H7 (cell line): ENCODE data around the gene PGGT1B. TPM values are rescaled to one million over a fixed set of nuclear protein-coding genes. Genes with fewer than 3 reads are reported as not detected.
A peak's percentile ranks its signal among the peaks of the same experiment; 100 is the strongest.

Experiments
- DNase-seq: peaks from one replicate; pipeline ENCODE4 v3.0.0; 2012
- H3K27me3 ChIP-seq: 2 replicates; pipeline ENCODE4 v1.6.0; 2011; ENCODE audit warnings: mild to moderate bottlenecking, low read length; ENCODE audit not compliant: control insufficient read depth, insufficient read depth
- H3K36me3 ChIP-seq: replicated peaks from 2 replicates; pipeline ENCODE4 v1.5.1; 2011; ENCODE audit warnings: low read length; ENCODE audit not compliant: control insufficient read depth, insufficient read depth
- H3K4me3 ChIP-seq: 2 replicates; pipeline ENCODE4 v1.5.1; 2011; ENCODE audit warnings: low read depth, mild to moderate bottlenecking, control low read depth, low read length, moderate library complexity; ENCODE audit not compliant: insufficient read depth
- total RNA-seq: library from RNA; depleted of rRNA; stranded (reverse); fragments of >200 nt; shearing (Covaris generic); gene quantifications from 2 replicates; pipeline ENCODE4 v1.2.3, GENCODE V29; 2014; rRNA removed

PGGT1B gene
- total RNA-seq, 1 experiment from 2014 or later: 7.6 TPM

GRCh38 chr5:115180165-115180709 is 82.4 kb downstream of the PGGT1B start:
- H3K27me3 ChIP-seq: peaks cover 59% of the 10 kb centered on the region
- DNase-seq: peak; percentile 90
- no peaks in the 10 kb centered on the region for H3K36me3 ChIP-seq
- peak overlapping the region; percentile 43 for H3K4me3 ChIP-seq

- peak; percentile 77 for DNase-seq
- H3K36me3 ChIP-seq: no peaks in the 10 kb centered on the region
- peaks cover 59% of the 10 kb centered on the region for H3K27me3 ChIP-seq
- H3K4me3 ChIP-seq: peak overlapping the region; percentile 43
Observed at GRCh38 chr5:115179394-115180164, 83.1 kb downstream of the PGGT1B start.

- H3K27me3 ChIP-seq: peaks cover 59% of the 10 kb centered on the region
- H3K36me3 ChIP-seq: no peaks in the 10 kb centered on the region
- peak; percentile 81 for DNase-seq
- H3K4me3 ChIP-seq: peak overlapping the region; percentile 43
Observed at GRCh38 chr5:115179030-115179393, 83.7 kb downstream of the PGGT1B start.

GRCh38 chr5:115170929-115171510 is 91.7 kb downstream of the PGGT1B start:
- Histone ChIP-seq H3K4me3 (peak overlapping the region; percentile 90), H3K36me3 (no peaks in the 10 kb centered on the region), H3K27me3 (peaks cover 33% of the 10 kb centered on the region)
- DNase-seq: no peak

GRCh38 chr5:115170134-115170928 is 92.3 kb downstream of the PGGT1B start:
- H3K36me3 ChIP-seq: no peaks in the 10 kb centered on the region
- peak; percentile 64 for DNase-seq
- H3K27me3 ChIP-seq: peaks cover 33% of the 10 kb centered on the region
- H3K4me3 ChIP-seq: peak overlapping the region; percentile 90

GRCh38 chr5:115169487-115170133 is 93.1 kb downstream of the PGGT1B start, which contains the start of gene TRIM36:
TSS of gene TRIM36 (minus strand) at chr5:115169908. CDS start at chr5:115169634, 274 bp downstream.
- Histone ChIP-seq H3K36me3 (no peaks in the 10 kb centered on the region), H3K4me3 (peak within 1 kb of the TSS; percentile 90), H3K27me3 (peaks cover 33% of the 10 kb centered on the region)
- peak; percentile 93 for DNase-seq

- DNase-seq: peak; percentile 86
- peak overlapping the region; percentile 90 for H3K4me3 ChIP-seq
- H3K36me3 ChIP-seq: no peaks in the 10 kb centered on the region
- H3K27me3 ChIP-seq: peaks cover 33% of the 10 kb centered on the region
Observed at GRCh38 chr5:115168829-115169486, 93.7 kb downstream of the PGGT1B start.

GRCh38 chr5:115166744-115167393 is 95.8 kb downstream of the PGGT1B start:
- DNase-seq: no peak
- Histone ChIP-seq H3K36me3 (no peaks in the 10 kb centered on the region), H3K4me3 (no peak overlapping the region), H3K27me3 (peaks cover 22% of the 10 kb centered on the region)

- no peak for DNase-seq
- Histone ChIP-seq H3K36me3 (no peaks in the 10 kb centered on the region), H3K4me3 (no peak overlapping the region), H3K27me3 (peaks cover 11% of the 10 kb centered on the region)
Observed at GRCh38 chr5:115165790-115166189, 96.9 kb downstream of the PGGT1B start.

- DNase-seq: no peak
- Histone ChIP-seq H3K4me3 (no peak overlapping the region), H3K27me3 (no peaks in the 10 kb centered on the region), H3K36me3 (no peaks in the 10 kb centered on the region)
Observed at GRCh38 chr5:115160975-115161475, 101.7 kb downstream of the PGGT1B start.

Other genes with a start within 250 kb of the PGGT1B start
- gene TRIM36, start 93.0 kb downstream of the PGGT1B start, total RNA-seq: 10.5 and 11.7 TPM in 2 replicates
- 5.1 and 11.8 TPM in 2 replicates for gene CCDC112, start 33.8 kb upstream of the PGGT1B start, total RNA-seq